Amniotic epithelial cell (primary cell): Measurements from ENCODE around the gene CST7.

Source experiments
- DNase-seq: peaks from one replicate; pipeline ENCODE4 v3.0.0-alpha.2; 2010; ENCODE audit warnings: low read depth

Gene CST7

GRCh38 chr20:24950836-24951525 lies 1.9 kb downstream of the CST7 start:
- DNase-seq, result no peak

- no peak for DNase-seq
Observed at GRCh38 chr20:24951536-24952083, 2.5 kb downstream of the CST7 start.

DNA sequence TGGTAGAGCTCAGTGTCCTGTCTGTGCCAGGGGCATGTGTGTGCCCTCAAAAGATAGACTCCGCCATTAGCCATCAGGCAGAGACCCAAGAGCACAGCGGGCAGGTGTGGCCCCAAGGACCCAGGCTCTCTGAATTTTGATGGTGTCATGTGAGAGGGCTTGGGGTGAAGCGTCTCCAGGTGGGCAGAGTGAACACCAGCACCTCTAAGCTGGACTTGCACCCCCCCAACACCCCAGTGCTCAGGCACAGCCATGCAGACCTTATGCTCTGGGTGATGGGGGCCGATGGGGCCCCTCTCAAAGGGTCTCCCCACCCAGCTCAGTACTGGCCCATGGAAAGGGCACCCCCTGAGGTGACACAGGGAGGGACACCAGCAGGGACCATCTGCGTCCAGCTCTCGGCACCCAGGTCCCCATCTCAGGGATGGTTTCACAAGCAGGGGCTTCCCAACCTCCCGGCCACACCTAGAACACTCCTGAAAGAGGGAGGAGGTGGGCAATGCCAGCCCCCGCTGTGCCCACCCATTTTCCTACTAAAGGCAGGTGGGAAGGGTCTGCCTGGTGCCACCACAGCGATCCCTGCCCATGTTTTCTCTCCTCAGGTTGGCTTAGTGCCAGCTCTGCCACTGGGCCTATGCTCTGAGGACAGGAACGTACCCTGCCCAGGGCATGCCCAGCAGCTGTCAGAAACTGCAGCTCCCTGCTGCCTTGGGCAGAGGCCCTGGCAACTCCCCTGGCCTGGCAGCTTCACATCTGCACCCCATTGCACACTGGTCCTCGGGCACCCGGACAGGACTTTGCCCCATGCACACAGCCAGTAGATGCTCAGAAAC lies 3.5 kb downstream of the CST7 start:
- DNase-seq, result no peak

DNA sequence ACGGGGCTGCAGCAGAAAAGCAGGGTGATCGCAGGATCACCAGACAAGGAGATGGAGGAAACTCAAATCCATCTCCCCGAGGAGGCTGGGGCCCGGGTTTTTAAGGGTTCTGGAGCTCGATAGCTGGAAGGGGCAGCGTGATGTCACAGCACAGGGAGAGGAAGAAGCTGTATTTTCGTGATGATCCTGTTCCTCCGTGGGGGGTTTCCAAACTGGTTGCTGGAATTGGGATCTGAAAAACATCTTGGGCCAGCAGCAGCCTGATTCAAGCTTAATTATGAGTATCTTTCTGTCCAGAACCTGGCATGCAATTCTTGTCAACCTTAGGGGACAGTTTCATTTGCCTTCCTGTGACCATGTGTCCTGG lies 4.1 kb downstream of the CST7 start:
- DNase-seq, result no peak

- DNase-seq, result no peak
Observed at GRCh38 chr20:24953621-24954133, 4.6 kb downstream of the CST7 start.

DNA sequence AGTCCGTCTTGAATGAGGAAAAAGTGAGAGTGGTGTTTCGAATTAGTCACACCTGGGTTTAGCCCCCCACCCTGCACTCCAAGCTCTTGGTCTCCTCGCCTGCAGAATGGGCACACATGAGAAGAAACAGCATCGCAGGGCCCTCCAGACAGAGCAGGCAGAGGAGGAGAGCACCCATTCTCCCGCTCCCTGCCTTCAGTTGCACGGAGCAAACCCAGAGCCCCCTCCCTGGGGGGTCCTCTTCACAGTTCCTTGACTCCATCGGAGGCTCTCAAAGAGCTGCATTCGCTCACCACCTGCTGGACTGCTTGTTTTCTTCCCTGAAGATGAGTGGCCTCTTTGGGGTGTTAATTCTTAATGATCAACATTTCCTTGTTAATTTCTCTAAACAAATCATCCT lies 5.1 kb downstream of the CST7 start:
- no peak for DNase-seq

- no peak for DNase-seq
Observed at GRCh38 chr20:24954566-24954965, 5.5 kb downstream of the CST7 start.

DNA sequence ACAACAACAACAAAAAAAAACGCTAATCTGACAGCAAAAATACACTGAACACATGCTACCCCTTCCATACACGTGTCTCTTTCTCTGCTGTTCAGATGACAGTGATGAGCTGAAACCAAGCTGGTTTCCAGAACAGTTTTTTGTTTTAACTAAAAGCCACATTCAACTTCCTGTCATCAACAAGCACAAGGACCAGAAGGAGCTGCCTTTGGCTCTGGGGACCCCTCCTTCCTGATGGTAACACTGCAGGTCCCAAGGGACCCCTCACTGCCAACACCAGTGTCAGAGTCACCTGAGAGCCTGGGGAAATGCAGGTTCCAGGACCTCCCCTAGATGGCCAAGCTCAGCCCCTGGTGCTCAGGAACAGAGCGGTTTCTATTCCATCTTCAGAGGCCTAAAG lies 6.0 kb downstream of the CST7 start:
- no peak for DNase-seq

- DNase-seq, result no peak
Observed at GRCh38 chr20:24956001-24956841, 7.2 kb downstream of the CST7 start.

- DNase-seq, result no peak
Observed at GRCh38 chr20:24957326-24958016, 8.4 kb downstream of the CST7 start.

DNA sequence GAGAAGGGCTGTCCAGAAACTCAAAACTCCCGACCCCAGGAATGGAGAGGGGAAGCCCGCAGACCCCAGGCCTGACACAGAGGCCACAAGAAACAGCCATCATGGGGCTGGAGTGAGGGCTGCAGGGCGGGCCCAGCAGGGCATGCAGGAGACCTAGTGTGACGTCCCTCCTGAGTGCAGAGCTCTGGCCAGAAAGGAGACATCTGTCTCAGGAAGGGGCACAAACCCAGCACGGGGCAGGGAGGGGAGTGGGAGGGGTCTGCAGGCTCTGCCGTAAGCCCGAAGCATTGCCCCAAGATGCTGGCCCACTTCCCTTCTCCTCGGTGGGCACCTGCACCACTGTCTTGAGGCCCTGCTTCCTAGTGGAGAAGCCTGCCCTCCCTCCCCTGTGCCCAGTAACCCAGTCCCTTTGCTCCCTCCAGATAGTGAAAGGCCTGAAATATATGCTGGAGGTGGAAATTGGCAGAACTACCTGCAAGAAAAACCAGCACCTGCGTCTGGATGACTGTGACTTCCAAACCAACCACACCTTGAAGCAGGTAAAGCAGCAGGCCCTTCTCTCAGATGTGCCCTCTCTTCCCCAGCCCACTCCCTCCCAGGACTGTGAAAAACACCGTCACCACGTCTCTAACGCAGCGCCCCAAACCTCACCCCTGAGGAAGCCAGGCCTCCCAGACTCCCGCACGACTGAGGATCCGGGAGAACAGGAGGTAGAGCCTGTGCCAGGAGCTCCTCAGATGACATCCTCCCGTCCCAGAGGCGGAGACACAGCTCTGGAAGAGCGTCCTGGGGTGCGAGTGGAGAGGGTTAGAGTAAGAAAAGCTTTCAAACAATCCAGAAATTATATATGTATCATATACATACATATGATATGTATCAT lies 9.7 kb downstream of the CST7 start:
- no peak for DNase-seq

GRCh38 chr20:24959591-24960301 lies 10.7 kb downstream of the CST7 start:
- no peak for DNase-seq

GRCh38 chr20:24960302-24960801 lies 11.3 kb downstream of the CST7 start:
- DNase-seq, result no peak

DNA sequence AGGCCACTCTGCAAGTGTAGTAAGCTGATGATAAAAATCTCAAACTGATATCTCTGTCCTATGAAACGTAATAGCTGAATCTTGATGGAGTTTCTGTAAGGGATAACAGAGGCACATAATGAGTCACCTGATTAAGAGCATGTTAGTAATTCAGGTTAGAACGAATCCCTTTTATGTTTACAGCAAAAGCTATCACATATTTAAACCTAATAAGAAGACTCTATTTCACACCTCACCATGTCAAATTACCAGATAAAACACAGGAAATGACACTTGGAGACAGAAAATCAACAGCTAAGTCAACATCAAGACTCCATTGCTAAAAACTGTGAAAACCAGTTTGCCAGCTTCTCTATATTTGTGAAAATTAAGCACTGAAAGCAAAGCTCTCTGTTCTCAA lies 11.8 kb downstream of the CST7 start:
- DNase-seq, result peak; percentile 25

GRCh38 chr20:24961384-24962181 lies 12.5 kb downstream of the CST7 start:
- no peak for DNase-seq

DNA sequence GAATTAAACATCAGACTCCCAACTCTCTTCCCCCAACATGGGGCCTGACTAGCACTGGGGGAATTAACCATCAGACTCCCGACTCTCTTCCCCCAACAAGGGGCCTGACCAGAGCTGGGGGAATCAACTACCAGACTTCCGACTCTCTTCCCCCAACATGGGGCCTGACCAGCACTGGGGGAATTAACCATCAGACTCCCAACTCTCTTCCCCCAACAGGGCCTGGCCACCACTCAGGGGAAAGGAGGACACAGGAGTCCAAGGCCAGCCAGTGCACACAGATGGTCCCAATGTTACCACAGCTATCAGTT lies 13.1 kb downstream of the CST7 start:
- DNase-seq, result no peak

DNA sequence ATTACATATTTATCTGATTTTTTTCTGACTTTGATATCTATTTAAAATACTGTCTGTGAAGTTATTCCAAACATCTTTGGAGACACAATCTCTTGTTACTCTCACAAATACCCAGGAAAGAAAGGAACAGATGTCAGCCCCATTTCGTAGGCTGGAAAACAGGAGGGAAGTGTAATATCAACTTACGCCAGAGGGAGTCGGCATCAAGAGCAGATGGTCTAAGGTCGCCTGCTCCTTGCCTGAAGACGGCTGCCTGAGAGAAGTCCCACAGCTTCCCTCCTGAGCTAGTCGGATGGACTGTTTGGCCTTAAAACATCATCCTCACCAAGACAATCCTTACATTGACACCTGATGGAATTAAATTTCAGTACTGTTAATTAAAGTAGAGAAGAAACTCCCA lies 13.4 kb downstream of the CST7 start:
- no peak for DNase-seq

- DNase-seq, result no peak
Observed at GRCh38 chr20:24963672-24964505, 14.8 kb downstream of the CST7 start.
